HepG2 (cell line): ENCODE data around the gene LMF2. TPM values are rescaled to one million over a fixed set of nuclear protein-coding genes. Genes with fewer than 3 reads are reported as not detected.

ENCODE experiments used
- HHEX ChIP-seq: IDR thresholded peaks from 2 replicates; pipeline ENCODE4 v1.6.1; 2016; ENCODE audit warnings: control low read depth
- HMGXB4 ChIP-seq, 2 experiments: sonication (generic) in 1 of 2; formaldehyde crosslinking in 1 of 2; IDR thresholded peaks; 2 replicates each; pipeline versions ENCODE4 v1.4.0 to v1.6.1; 2018 to 2020; ENCODE audit warnings: missing genetic modification reagents in 2 of 2, borderline replicate concordance in 1 of 2, low read depth in 1 of 2, mild to moderate bottlenecking in 1 of 2, missing biosample characterization in 1 of 2
- HOXD1 ChIP-seq: sonication (generic); formaldehyde crosslinking; IDR thresholded peaks from 2 replicates; pipeline ENCODE4 v1.5.0; 2020; ENCODE audit warnings: missing genetic modification reagents
- IRF9 ChIP-seq: sonication (generic); formaldehyde crosslinking; IDR thresholded peaks from 2 replicates; pipeline ENCODE4 v1.8.0; 2022; ENCODE audit warnings: missing genetic modification reagents, mild to moderate bottlenecking, borderline replicate concordance
- LRRFIP1 ChIP-seq: sonication (generic); formaldehyde crosslinking; conservative IDR thresholded peaks from 2 replicates; pipeline ENCODE4 v1.4.0; 2020; ENCODE audit warnings: missing genetic modification reagents
- SKIL ChIP-seq: sonication (generic); formaldehyde crosslinking; IDR thresholded peaks from 2 replicates; pipeline ENCODE4 v1.8.0; 2022; ENCODE audit warnings: missing genetic modification reagents, mild to moderate bottlenecking, moderate library complexity, borderline replicate concordance
- THAP11 ChIP-seq: IDR thresholded peaks from 2 replicates; pipeline ENCODE4 v1.6.1; 2016; ENCODE audit warnings: missing biosample characterization, missing genetic modification reagents
- ZBTB37 ChIP-seq: sonication (generic); formaldehyde crosslinking; IDR thresholded peaks from 2 replicates; pipeline ENCODE4 v1.4.0; 2020; ENCODE audit warnings: mild to moderate bottlenecking, missing genetic modification reagents
- ZFY ChIP-seq: sonication (generic); formaldehyde crosslinking; IDR thresholded peaks from 2 replicates; pipeline ENCODE4 v1.4.0; 2020; ENCODE audit warnings: missing genetic modification reagents
- ZNF350 ChIP-seq: sonication (generic); formaldehyde crosslinking; IDR thresholded peaks from 2 replicates; pipeline ENCODE4 v1.4.0; 2020; ENCODE audit warnings: mild to moderate bottlenecking, low read depth, missing genetic modification reagents, borderline replicate concordance
- ZNF362 ChIP-seq: sonication (generic); formaldehyde crosslinking; IDR thresholded peaks from 2 replicates; pipeline ENCODE4 v1.4.0; 2020; ENCODE audit warnings: missing genetic modification reagents, mild to moderate bottlenecking, borderline replicate concordance
- ZNF639 ChIP-seq: conservative IDR thresholded peaks from 2 replicates; pipeline ENCODE4 v1.6.1; 2018; ENCODE audit warnings: missing genetic modification reagents
- polyA plus RNA-seq, 8 experiments: library from polyadenylated mRNA; depleted of rRNA in 3 of 8; stranded (reverse) in 7 of 8; unstranded in 1 of 8; fragments of >200 nt; fragmentation: Illumina TruSeq in 4 of 8; extraction: Trizol in 4 of 8; gene quantifications; 2 replicates each; pipeline versions ENCODE4 v1.2.1 to v1.2.3, GENCODE V29; 2011 to 2016; ENCODE audit warnings: low read depth in 4 of 8, missing spikeins in 1 of 8, mixed read lengths in 1 of 8; ENCODE audit not compliant: insufficient read depth in 1 of 8
- total RNA-seq, 5 experiments: library from RNA; depleted of rRNA; stranded (reverse); fragments of >200 nt; fragmentation: Illumina TruSeq; extraction: Trizol; gene quantifications; 2 replicates each; pipeline ENCODE4 v1.2.3, GENCODE V29; 2016; ENCODE audit warnings: low read depth in 1 of 5

The LMF2 gene
- total and polyA plus RNA-seq, 2 of the 13 experiments (the other 11 are each of a cell fraction or from before 2014, with no cell fraction given), result 23.3 to 30.6 TPM

GRCh38 chr22:50485221-50486131, 22.0 kb downstream of the LMF2 start (continued):
- TF ChIP-seq HMGXB4 (CRISPR knock-in tag; IDR thresholded peaks at IDR 0.05; ENCODE audit: borderline replicate concordance in 1 of 2, low read depth in 1 of 2), result peak; percentile 22 to 59; a peak in 2 of 4 replicates
- peak; percentile 91; the same call in 1 of the 2 replicates for TF ChIP-seq IRF9 (CRISPR knock-in tag)
- peak; percentile 53 for TF ChIP-seq THAP11 (CRISPR knock-in tag)
- TF ChIP-seq ZNF639 (CRISPR knock-in tag), result no peak; the same call in 1 of the 2 replicates
- peak; percentile 62 for TF ChIP-seq ZFY (CRISPR knock-in tag)
- TF ChIP-seq HHEX (CRISPR knock-in tag), result no peak
- no peak for TF ChIP-seq LRRFIP1 (CRISPR knock-in tag)
- peak; percentile 83 for TF ChIP-seq ZNF350
- peak; percentile 86 for TF ChIP-seq ZNF362 (CRISPR knock-in tag)
- no peak for TF ChIP-seq ZBTB37
- 0 out of 2 replicates have a peak, but pooled peaks have one; percentile 15 for TF ChIP-seq HOXD1
- TF ChIP-seq SKIL (CRISPR knock-in tag), result 0 out of 2 replicates have a peak, but pooled peaks have one; percentile 57
